ENCODE measurements around the gene MTG1. TPM values are rescaled to one million over a fixed set of nuclear protein-coding genes. Genes with fewer than 3 reads are reported as not detected.

Gene MTG1
- total RNA-seq, 1 donor from 2014 or later, result 90.5 TPM

DNA sequence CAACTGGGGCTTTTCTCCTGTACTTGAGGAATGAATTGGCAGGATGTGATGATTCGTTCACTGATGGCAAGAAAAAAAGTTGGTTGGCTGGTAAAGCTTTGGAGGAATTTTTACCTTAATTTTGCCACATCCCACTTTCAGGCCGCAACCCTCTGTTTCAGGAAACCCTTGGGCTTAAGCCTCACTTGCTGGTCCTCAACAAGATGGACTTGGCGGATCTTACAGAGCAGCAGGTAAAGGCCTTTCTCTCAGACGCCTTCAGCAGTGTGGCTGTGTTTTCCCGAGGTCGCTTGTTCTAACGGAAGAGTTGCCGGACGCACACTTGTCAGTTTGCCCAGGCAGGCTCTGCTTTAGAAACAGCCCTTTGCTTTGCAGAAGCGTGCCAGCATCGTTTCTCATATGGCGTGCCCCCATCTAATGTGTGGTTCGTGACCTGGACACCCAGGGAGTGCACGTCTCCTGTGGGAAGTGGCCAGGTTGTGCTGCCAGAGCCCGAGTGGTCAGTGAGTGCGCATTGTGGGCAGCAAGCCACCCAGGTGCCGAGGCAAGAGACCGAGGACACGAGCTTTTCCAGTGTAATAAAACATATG lies 2.2 kb downstream of the MTG1 start:
- Mint-ChIP-seq H3K4me3 (no peak overlapping the region), H3K4me1 (peaks cover 13% of the 10 kb centered on the region), H3K27ac (no peak overlapping the region), H3K9me3 (no peaks in the 10 kb centered on the region), H3K27me3 (ENCODE audit: low read depth) (no peaks in the 10 kb centered on the region), H3K36me3 (peaks cover 10% of the 10 kb centered on the region)
- TF ChIP-seq, protein P1, sequence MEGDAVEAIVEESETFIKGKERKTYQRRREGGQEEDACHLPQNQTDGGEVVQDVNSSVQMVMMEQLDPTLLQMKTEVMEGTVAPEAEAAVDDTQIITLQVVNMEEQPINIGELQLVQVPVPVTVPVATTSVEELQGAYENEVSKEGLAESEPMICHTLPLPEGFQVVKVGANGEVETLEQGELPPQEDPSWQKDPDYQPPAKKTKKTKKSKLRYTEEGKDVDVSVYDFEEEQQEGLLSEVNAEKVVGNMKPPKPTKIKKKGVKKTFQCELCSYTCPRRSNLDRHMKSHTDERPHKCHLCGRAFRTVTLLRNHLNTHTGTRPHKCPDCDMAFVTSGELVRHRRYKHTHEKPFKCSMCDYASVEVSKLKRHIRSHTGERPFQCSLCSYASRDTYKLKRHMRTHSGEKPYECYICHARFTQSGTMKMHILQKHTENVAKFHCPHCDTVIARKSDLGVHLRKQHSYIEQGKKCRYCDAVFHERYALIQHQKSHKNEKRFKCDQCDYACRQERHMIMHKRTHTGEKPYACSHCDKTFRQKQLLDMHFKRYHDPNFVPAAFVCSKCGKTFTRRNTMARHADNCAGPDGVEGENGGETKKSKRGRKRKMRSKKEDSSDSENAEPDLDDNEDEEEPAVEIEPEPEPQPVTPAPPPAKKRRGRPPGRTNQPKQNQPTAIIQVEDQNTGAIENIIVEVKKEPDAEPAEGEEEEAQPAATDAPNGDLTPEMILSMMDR (IDR thresholded peaks at IDR 0.05; ENCODE audit: unreplicated experiment), result no peak
- DNase-seq (ENCODE audit: low spot score in 2 of 2, unreplicated experiment in 2 of 2), result peak in 1 of 2 experiments; percentile 33

DNA sequence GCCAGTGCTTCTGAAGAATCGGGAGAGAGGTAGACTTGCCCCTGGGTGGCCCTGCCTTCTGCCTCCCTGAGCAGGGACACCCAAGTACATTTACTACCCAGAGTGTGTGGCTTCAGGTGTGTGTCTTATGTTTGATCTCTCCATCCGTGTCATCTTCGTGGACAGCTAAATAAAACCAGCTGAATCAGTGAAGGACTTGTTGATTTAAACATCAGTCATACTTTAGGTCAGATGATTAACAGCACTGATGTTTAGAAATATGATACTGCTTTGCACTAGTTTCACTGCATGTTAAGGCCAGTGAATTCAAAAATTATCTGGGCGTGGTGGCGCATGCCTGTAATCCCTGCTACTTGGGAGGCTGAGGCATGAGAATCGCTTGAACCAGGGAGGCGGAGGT lies 4.0 kb downstream of the MTG1 start:
- TF ChIP-seq, protein P1 (IDR thresholded peaks at IDR 0.05; ENCODE audit: unreplicated experiment), result no peak
- Mint-ChIP-seq H3K4me3 (no peak overlapping the region), H3K9me3 (no peaks in the 10 kb centered on the region), H3K27ac (no peak overlapping the region), H3K36me3 (peaks cover 21% of the 10 kb centered on the region), H3K27me3 (ENCODE audit: low read depth) (no peaks in the 10 kb centered on the region), H3K4me1 (peaks cover 13% of the 10 kb centered on the region)
- peak in 1 of 2 experiments; percentile 16 for DNase-seq (ENCODE audit: low spot score in 2 of 2, unreplicated experiment in 2 of 2)

DNA sequence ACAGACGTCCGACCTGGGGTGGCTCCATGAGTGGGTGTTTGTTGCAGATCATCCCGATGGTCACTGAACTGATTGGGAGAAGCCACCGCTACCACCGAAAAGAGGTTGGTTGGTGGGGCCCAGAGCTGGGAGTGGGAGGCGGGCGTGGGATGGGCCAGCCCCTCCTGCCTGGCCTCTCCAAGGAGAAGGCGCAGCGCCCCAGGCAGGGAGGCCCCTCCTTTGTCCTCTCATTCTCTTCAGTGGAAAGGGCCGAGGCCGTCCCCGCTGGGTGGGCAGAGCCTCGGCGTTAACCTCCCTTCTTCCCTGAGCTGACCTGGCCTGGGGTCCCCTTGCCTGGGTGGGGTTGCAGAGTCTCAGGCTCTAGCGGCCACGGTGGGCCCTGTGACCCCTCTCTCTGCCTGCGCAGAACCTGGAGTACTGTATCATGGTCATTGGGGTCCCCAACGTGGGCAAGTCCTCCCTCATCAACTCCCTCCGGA lies 5.2 kb downstream of the MTG1 start:
- H3K9me3 Mint-ChIP-seq, result no peaks in the 10 kb centered on the region
- H3K4me1 Mint-ChIP-seq, result peaks cover 11% of the 10 kb centered on the region
- H3K27me3 Mint-ChIP-seq (ENCODE audit: low read depth), result no peaks in the 10 kb centered on the region
- H3K4me3 Mint-ChIP-seq, result no peak overlapping the region
- DNase-seq (ENCODE audit: low spot score in 2 of 2, unreplicated experiment in 2 of 2), result peak in 1 of 2 experiments; percentile 30
- no peak overlapping the region for H3K27ac Mint-ChIP-seq
- TF ChIP-seq, protein P1 (IDR thresholded peaks at IDR 0.05; ENCODE audit: unreplicated experiment), result no peak
- H3K36me3 Mint-ChIP-seq, result peaks cover 28% of the 10 kb centered on the region

DNA sequence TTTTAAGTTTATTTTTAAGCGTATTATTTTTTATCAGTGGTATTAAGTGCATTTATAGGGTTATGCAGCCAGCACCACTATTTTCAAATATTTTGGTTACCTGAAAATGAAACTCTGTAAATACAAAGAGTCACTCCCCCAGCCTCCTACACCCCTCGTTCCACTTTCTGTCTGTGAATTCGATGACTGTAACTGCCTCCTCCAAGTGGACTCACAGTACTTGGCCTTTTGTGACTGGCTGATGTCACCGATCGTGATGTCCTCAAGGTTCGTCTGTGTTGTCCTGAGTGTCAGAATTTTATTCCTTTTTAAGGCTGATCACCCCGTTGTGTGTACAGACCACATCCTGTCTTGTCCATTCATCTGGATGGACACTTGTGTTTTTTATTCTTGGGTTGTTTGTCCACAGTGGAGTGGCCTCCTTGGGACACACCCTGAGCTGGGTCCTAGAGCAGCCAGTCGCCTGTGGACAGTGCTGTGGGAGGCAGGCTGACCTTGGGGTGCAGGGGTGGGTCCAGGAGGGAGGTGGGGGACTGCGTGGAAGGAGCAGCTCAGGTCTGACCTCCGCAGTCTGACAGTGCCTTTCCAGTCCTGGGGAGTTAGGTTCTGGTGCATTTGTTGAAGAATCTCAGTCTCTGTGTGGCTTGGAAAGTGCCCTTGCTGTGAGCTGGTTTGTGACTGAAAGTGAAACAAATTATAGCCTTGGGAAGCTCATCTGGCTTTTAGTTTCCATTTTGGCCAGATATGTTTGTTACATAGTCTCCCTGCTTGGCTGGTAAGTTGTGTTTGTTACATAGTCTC lies 6.9 kb downstream of the MTG1 start:
- Mint-ChIP-seq H3K36me3 (peaks cover 38% of the 10 kb centered on the region), H3K9me3 (no peaks in the 10 kb centered on the region), H3K27ac (no peak overlapping the region), H3K4me3 (no peak overlapping the region), H3K27me3 (ENCODE audit: low read depth) (no peaks in the 10 kb centered on the region), H3K4me1 (peaks cover 13% of the 10 kb centered on the region)
- TF ChIP-seq, protein P1 (IDR thresholded peaks at IDR 0.05; ENCODE audit: unreplicated experiment), result no peak
- DNase-seq (ENCODE audit: low spot score in 2 of 2, unreplicated experiment in 2 of 2), result no peak

DNA sequence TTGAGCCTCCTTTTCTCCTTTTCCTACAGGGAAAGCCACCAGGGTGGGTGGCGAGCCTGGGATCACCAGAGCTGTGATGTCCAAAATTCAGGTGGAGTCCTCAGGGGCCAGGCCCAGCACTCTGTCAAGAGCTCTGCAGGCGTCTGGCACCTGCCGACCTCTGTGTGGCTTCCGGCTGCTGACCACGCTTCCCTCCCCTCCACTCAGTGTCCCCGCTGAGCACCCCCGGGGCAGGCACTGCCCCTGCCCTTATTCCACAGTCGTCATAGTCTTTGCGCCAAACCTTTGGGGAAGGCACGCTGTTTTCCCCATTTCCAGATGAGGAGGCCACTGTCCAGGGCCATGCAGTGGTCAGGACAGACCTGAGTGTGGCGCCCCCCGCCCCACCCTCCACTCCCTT lies 7.5 kb downstream of the MTG1 start:
- no peaks in the 10 kb centered on the region for H3K27me3 Mint-ChIP-seq (ENCODE audit: low read depth)
- peaks cover 39% of the 10 kb centered on the region for H3K36me3 Mint-ChIP-seq
- H3K27ac Mint-ChIP-seq, result no peak overlapping the region
- H3K4me1 Mint-ChIP-seq, result peaks cover 15% of the 10 kb centered on the region
- TF ChIP-seq, protein P1 (IDR thresholded peaks at IDR 0.05; ENCODE audit: unreplicated experiment), result no peak
- no peaks in the 10 kb centered on the region for H3K9me3 Mint-ChIP-seq
- H3K4me3 Mint-ChIP-seq, result no peak overlapping the region
- DNase-seq (ENCODE audit: low spot score in 2 of 2, unreplicated experiment in 2 of 2), result peak in 1 of 2 experiments; percentile 36
